ENCODE data around the gene PHACTR1.

Gene PHACTR1

GRCh38 chr6:13289789-13290318 is 573.3 kb downstream of the PHACTR1 start:
- no peak overlapping the region for H3K4me3 ChIP-seq (ENCODE audit: low read depth, low read length)
- no peak for TF ChIP-seq CTCF (IDR thresholded peaks at IDR 0.05; ENCODE audit: low read depth, low read length, missing control alignments)
- in situ Hi-C loops (cut with HindIII; ENCODE audit: low sequenced_read_pairs): no loop called here
- no peak for DNase-seq (ENCODE audit: low read depth)

- TF ChIP-seq CTCF (IDR thresholded peaks at IDR 0.05; ENCODE audit: low read depth, low read length, missing control alignments): no peak
- in situ Hi-C loops (cut with HindIII; ENCODE audit: low sequenced_read_pairs): no loop called here
- H3K4me3 ChIP-seq (ENCODE audit: low read depth, low read length): no peak overlapping the region
- DNase-seq (ENCODE audit: low read depth): no peak
These were observed 573.8 kb downstream of the PHACTR1 start for GRCh38 chr6:13290335-13290734.

GRCh38 chr6:13292774-13293173 is 576.2 kb downstream of the PHACTR1 start:
- in situ Hi-C loops (cut with HindIII; ENCODE audit: low sequenced_read_pairs): no loop called here
- TF ChIP-seq CTCF (IDR thresholded peaks at IDR 0.05; ENCODE audit: low read depth, low read length, missing control alignments): no peak
- H3K4me3 ChIP-seq (ENCODE audit: low read depth, low read length): no peak overlapping the region
- no peak for DNase-seq (ENCODE audit: low read depth)

GRCh38 chr6:13294499-13295069 is 578.0 kb downstream of the PHACTR1 start:
- no peak for TF ChIP-seq CTCF (IDR thresholded peaks at IDR 0.05; ENCODE audit: low read depth, low read length, missing control alignments)
- in situ Hi-C loops (cut with HindIII; ENCODE audit: low sequenced_read_pairs): no loop called here
- DNase-seq (ENCODE audit: low read depth): no peak
- H3K4me3 ChIP-seq (ENCODE audit: low read depth, low read length): no peak overlapping the region

GRCh38 chr6:13295576-13295975 is 579.0 kb downstream of the PHACTR1 start:
- in situ Hi-C loops (cut with HindIII; ENCODE audit: low sequenced_read_pairs): no loop called here
- TF ChIP-seq CTCF (IDR thresholded peaks at IDR 0.05; ENCODE audit: low read depth, low read length, missing control alignments): no peak
- no peak overlapping the region for H3K4me3 ChIP-seq (ENCODE audit: low read depth, low read length)
- no peak for DNase-seq (ENCODE audit: low read depth)

GRCh38 chr6:13296536-13296997 is 580.0 kb downstream of the PHACTR1 start:
- no peak for TF ChIP-seq CTCF (IDR thresholded peaks at IDR 0.05; ENCODE audit: low read depth, low read length, missing control alignments)
- H3K4me3 ChIP-seq (ENCODE audit: low read depth, low read length): no peak overlapping the region
- no peak for DNase-seq (ENCODE audit: low read depth)
- in situ Hi-C loops (cut with HindIII; ENCODE audit: low sequenced_read_pairs): no loop called here
